Erythroblast (primary cell): ENCODE results near the gene MMP19.

Experiments
- DNase-seq, 2 experiments: peaks; one replicate each; lab custom pipeline; 2025; lab: John Stamatoyannopoulos, UW
- GATA1 ChIP-seq: IDR thresholded peaks from 2 replicates; pipeline ENCODE4 v1.6.1; 2011; ENCODE audit warnings: low read depth, mild to moderate bottlenecking, control low read depth, low read length, moderate library complexity
- POLR2A ChIP-seq: IDR thresholded peaks from 2 replicates; pipeline ENCODE4 v1.6.1; 2011; ENCODE audit warnings: mild to moderate bottlenecking, low read length

MMP19 gene

DNA sequence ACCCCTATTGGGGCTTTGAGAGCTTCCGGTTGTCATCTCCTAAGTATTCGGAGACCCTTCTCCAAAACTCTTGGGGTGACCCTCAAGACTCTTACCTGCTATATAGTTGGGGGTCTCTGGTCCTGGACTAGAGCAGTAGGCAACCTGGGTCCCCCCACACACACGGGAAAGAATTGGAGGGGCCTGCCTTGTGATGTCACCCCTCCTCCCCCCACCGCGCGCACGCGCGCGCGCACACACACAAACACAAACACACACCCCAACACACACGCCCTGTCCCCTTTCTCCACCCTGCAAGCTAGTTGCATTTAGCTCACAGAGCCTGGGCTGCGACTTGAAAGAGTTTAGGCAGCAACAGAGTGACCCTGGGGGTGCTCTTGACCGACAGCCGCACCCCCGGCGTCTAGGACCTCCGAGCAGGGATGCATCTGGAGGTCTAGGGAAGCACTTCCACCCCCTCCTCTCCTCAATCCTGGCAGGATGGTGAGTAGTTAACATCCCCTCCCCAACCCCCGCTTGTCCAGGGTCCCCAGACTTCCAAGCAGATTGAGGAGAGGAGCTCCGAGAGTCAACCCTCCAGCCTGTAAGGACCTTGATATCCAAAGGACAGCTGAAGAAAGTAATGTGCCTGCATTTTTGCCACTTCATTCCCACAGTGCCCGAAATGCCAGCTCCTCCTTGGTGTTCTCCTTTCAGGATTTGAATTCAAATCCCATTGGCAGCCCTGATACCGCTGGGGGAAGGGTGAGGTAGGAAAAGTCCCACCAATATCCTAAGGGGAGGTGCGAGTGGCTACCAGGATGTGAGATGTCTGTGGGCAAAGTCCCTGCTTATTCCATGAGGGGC lies 11.9 kb downstream of the MMP19 start:
- TF ChIP-seq GATA1, result no peak
- TF ChIP-seq POLR2A, result peak; percentile 45
- peak; percentile 86 to 89 for DNase-seq

DNA sequence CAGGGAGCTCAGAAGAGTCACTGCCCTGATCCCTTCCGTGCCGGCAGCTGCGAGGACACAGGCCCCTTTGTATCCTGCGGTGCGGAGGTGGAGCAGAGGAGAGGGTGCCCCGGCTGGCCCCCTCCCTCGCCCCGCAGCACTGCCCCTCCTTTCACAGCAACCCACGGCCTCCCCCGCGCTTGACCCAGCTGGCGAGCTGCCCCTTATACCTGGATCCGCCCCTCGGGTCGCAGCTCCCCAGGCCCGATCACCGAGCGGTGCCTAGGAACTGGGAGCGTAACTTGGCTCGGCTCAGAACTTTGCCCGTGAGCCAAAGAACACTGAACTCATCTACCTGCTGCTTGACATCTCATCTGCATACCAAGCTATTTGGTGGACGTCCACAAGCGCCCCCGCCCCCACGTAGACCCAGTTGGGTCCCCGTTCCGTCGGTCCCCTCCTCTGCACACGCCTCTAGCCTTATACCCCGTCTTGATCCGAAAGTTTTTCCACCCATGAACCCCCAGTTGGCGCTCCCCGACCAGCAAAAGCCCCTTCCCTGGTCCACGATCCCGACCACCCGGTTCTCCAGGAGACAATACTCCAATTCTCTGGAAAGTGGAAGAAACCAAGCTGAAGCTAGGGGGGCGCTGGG lies 12.7 kb downstream of the MMP19 start:
- TF ChIP-seq POLR2A (no peak), GATA1 (no peak)
- DNase-seq, result peak; percentile 78 to 79

DNA sequence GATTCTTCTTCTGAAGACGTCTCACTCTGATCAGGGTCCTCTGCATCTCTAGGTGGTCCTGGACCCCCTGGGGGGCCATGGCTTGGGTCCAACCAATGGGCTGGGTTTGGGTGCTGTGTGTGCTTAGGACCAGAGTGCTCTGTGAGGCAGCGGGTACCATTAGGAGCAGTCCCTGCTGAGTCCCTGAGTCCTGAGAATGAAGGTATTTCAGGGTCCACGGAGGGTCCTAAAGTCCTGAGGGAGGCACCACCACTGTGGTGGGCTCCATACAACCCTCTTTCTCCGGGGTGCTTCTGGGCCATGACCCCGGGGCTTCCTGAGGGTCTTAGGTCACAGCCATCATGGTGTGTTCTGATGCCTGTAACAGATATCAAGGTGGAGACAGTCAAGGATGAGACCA lies 14.4 kb downstream of the MMP19 start:
- TF ChIP-seq GATA1 (no peak), POLR2A (no peak)

DNA sequence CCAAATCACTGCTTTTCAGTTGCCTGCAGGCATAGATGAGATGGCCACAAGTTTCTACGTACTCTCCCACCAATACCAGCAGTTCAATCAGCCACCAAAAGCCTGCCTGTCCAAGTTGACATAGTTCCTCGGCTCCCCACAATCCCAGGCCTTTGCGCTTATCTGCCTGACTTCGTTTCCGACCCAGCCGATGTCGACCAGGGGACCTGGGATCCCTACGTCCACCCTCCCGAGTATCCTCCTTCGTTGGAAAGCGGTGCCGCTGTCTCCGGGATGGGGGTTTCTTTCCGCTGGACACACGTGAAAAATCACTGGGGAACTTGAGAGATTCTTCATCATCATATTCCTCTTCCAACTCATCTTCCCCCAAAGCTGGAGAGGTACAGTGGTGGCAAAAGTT lies 14.9 kb downstream of the MMP19 start:
- DNase-seq, result no peak
- TF ChIP-seq GATA1 (no peak), POLR2A (peak; percentile 12)

More for the DNA sequence above, 14.4 kb downstream of the MMP19 start:
- no peak for DNase-seq

DNA sequence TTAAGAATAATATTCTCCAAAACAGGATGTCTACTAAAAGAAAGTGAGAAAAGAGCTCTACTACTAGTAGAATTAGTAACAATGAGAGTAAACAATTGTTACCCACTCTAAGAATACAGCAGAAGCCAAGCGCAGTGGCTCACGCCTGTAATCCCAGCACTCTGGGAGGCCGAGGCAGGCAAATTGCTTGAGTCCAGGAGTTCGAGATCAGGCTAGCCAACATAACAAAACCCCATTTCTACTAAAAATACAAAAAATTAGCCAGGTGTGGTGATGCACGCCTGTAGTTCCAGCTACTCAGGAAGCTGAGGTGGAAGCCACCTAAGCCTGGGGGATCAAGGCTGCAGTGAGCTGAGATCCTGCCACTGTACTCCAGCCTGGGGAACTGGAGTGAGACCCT lies 18.0 kb downstream of the MMP19 start:
- TF ChIP-seq GATA1, result no peak
- no peak for TF ChIP-seq POLR2A
- DNase-seq, result no peak

DNA sequence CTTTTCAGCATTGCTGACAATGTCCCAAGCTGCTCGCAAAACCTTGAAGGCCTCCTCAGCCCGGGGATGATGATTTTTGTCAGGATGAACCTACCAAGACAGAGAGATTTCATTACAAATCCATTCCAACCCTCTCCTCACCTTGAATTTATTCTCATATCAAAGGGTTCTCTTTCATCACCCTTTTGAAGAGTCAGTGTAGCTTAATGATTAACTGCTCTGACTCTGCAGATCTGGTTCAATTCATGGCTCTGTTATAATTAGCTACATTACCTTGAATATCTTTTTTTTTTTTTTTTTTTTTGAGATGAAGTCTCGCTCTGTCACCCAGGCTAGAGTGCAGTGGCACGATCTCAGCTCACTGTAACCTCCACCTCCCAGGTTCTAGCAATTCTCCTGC lies 19.3 kb downstream of the MMP19 start:
- TF ChIP-seq GATA1, result no peak
- TF ChIP-seq POLR2A, result no peak
- no peak for DNase-seq

DNA sequence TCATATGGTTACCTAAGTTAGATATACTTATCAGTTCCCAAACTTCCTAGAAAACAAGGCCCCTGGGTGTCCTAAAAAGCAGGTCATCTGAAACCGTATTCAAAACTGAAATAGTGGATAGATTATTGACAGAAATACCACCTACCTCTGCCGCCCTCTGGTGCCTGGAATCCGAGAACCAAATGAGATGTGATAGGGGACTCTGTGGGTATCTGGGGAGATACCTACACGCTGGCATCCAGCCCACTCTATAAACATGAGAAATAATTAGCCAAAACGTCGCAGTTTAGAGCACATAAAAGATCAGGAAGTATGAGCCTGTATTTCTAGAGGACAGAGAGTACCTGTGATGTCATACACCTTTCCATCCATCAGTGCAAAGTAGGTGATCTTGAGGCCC lies 20.5 kb downstream of the MMP19 start:
- DNase-seq, result no peak

DNA sequence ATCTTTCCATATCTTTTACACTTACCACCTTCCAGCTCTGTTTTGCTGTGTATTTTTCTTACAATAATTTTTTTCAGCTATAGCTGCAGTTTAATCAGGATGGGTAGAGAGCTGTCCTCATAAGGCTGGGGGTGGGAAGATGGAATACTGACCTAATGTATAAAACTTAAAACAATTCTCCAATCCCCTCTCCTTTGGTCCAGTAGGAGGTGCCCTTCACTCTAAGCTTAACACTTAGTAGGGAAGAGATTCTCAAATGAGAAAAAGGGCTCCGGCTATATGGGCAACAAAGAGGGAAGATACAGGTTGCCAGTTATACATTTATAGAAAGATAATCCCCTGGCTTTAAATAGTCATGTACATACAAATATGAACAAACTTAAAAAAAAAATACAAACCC lies 22.1 kb downstream of the MMP19 start:
- peak in 1 of 2 experiments; percentile 14 for DNase-seq

More for the DNA sequence above, 20.5 kb downstream of the MMP19 start:
- TF ChIP-seq GATA1 (no peak), POLR2A (peak; percentile 8)

DNA sequence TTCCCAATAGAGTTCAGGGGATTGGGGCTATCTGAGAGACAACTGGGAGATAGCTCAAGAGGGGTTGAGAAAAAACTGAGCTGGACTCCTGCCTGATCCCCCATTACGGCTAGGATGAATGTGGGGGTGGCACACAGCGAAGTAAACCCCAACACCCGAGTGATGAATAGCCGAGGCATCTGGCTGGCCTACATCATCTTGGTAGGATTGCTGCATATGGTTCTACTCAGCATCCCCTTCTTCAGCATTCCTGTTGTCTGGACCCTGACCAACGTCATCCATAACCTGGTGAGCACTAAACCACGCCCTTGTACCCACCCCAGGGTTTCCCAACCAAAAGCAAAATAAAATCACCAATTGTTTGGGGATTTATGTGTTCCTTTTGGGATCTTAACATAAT lies 23.9 kb downstream of the MMP19 start:
- no peak for DNase-seq
- TF ChIP-seq POLR2A (no peak), GATA1 (no peak)

More for the DNA sequence above, 22.1 kb downstream of the MMP19 start:
- TF ChIP-seq GATA1 (no peak), POLR2A (peak; percentile 2)

DNA sequence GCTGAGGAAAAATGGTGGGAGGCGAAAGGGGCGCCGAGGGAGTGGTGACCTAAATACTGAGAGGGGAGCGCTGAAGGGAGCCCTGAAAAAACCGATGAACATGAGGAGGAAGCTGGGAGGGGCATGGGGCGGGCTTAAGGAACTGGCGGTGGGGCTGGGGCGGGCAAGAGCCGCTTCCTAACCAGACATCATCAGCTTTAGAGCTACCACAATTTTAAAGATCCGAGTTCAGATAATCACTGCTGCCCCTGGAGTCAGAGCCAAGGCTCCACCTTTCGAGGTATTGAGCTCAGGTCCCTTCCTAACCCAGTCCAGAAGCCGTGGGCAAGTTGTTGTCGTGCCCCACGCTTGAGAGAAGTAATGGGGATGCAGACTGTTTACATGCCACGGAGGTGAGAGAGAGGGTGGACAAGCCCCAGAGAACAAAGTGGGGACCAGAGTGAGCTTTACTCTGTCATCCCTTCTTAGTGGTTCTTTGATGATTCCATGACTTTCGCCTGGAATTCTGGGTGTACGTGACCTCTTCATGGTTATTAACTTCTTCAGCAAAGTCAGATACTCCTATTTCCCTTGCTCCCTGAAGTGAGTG lies 24.5 kb downstream of the MMP19 start:
- TF ChIP-seq POLR2A (no peak), GATA1 (no peak)
- peak; percentile 88 to 90 for DNase-seq

DNA sequence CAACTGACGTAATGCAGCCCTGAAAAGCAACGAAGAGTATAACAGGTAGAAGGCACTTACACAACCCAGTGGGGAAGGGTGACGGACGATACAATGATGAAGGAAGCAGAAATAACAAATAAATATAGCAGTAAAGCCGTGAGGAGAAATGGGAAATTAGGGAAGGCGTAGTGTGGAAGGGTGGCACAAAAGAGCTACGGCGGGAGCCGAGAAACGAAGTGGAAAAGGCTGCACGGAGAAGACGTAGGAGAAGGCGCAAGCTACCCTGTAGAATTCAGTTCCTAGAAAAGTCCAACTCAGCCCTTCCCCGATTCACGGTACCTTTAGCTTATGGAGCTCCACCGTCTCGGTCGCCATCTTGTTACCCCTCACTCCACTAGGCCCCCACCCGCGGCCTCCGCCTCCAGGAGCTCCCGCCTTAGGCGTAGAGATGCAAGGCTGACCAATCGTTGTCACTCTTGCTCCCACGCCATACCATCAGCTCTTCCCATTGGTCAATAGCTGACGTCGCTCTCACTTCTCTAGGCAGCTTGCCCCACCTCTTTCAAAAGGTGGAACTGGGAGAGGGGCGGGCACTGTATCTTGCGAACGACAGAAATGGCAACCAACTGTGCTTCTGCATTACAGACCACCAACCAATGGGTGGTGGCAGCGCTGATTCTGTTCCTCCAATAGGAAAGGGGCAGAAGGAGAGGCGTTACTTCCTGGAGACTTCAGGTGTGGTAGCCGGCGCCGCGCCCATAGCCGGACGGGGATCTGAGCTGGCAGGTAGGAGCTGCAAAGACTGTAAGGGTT lies 25.2 kb downstream of the MMP19 start, which contains the start of the genes ORMDL2 and SARNP:
ORMDL2 (plus strand) TSS at position 697 of the 795 bp plus-strand sequence. CDS start 959 bp downstream, outside the sequence.
SARNP (minus strand) TSS at position 380 of the 795 bp plus-strand sequence; CDS start at position 357, 23 bp downstream.
- peak; percentile 99 to 100 for DNase-seq
- no peak for TF ChIP-seq GATA1
- TF ChIP-seq POLR2A, result peak; percentile 93

DNA sequence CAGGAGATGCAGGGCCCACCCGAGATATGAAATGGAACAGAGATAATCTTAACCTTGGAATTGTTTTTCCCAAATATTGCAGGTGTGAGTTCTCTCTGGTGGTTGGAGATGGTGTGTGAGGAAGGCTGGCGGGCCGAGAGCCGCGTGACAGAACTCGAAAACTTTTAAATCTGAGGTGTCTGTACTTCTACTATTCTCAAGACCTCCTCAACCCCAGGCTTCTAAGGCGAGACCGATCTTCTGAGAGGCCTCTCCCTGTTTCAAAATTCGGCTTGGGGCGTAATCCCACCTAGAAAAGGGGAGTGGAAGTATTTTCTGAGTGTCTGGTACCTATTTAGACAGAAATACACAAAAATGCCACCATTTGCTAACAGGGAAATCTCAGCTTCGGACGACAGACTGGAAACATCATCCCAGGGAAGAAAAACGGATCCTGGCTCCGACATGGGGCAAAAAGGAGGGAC lies 25.8 kb downstream of the MMP19 start:
- DNase-seq, result peak; percentile 69 to 74
- TF ChIP-seq POLR2A (no peak), GATA1 (no peak)

DNA sequence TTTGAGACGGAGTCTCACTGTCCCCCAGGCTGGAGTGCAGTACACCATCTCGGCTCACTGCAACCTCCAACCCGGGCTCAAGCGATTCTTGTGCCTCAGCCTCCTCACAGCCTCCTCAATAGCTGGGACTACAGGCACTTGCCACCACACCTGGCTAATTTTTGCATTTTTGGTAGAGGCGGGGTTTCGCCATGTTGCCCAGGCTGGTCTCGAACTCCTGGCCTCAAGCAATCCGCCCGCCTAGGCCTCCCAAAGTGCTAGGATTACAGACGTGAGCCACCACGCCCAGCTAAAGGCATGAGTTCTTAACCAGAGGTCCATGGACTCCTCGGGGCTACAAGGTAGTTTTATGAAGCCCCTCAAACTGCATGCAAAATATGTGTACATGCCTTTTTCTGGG lies 27.3 kb downstream of the MMP19 start:
- DNase-seq, result no peak
- no peak for TF ChIP-seq POLR2A
- TF ChIP-seq GATA1, result no peak

DNA sequence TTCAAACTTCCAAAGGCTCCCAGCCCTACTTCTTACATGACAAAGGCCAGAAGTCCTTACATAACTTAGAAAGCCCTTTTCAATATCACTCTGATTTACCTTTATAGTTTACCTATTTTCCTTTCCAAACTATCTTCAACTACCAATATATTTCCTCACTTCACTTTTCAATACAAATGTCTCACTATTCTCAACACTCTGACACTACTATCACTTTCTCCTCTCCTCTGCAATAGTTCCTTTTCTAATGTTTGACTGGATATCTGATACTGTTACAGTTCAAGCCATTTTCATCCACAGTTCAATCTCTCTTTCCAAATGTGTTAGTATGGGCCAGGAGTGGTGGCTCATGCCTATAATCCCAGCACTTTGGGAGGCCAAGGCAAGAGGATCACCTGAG lies 28.5 kb downstream of the MMP19 start:
- DNase-seq, result no peak
- no peak for TF ChIP-seq POLR2A
- no peak for TF ChIP-seq GATA1
